Jurkat, Clone E6-1 (cell line): Measurements from ENCODE around the gene OR2B3. TPM values are rescaled to one million over a fixed set of nuclear protein-coding genes. Genes with fewer than 3 reads are reported as not detected.
A peak's percentile ranks its signal among the peaks of the same experiment; 100 is the strongest.
"Not testable (repeated sequence)": the region's sequence is repeated elsewhere in the genome, so short reads cannot be mapped to it uniquely, and the experiment has no call there.

ENCODE experiments used
- DNase-seq: peaks from one replicate; pipeline ENCODE4 v3.0.0-alpha.2; 2011; ENCODE audit warnings: low read depth, low spot score
- H3K4me3 ChIP-seq: 2 replicates; pipeline ENCODE4 v1.5.1; 2011; ENCODE audit warnings: mild to moderate bottlenecking, low read length, control low read depth, moderate library complexity
- polyA plus RNA-seq: library from polyadenylated mRNA; unstranded; fragments of >200 nt; gene quantifications from one replicate; pipeline ENCODE4 v1.2.1, GENCODE V29; 2012; ENCODE audit warnings: missing spikeins; ENCODE audit not compliant: insufficient read length, insufficient read depth

The OR2B3 gene, protein sequence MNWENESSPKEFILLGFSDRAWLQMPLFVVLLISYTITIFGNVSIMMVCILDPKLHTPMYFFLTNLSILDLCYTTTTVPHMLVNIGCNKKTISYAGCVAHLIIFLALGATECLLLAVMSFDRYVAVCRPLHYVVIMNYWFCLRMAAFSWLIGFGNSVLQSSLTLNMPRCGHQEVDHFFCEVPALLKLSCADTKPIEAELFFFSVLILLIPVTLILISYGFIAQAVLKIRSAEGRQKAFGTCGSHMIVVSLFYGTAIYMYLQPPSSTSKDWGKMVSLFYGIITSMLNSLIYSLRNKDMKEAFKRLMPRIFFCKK
- not detected for polyA plus RNA-seq

DNA sequence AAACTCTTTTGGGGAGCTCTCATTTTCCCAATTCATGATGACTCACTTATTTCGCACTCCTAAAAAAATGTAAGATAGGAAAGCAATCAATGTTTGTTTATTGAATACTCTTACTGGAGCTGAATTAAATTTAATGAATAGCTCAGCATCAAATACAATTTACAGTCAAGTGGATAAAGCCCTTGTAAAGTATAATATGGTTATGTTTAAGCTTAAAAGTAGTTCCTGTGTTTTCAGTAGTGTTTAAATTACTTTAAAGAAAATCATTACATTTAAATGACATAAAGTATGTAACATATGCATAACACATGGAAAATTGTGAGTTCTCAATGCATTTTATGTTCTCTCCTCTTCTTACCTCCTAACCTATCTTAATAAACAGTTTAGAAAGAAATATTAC, at the start of gene OR2B3:
TSS of gene OR2B3 (minus strand) at position 101 of the 400 bp plus-strand sequence. CDS start at position 36, 65 bp downstream.
- no peak for DNase-seq
- H3K4me3 ChIP-seq, result no peak within 1 kb of the TSS

DNA sequence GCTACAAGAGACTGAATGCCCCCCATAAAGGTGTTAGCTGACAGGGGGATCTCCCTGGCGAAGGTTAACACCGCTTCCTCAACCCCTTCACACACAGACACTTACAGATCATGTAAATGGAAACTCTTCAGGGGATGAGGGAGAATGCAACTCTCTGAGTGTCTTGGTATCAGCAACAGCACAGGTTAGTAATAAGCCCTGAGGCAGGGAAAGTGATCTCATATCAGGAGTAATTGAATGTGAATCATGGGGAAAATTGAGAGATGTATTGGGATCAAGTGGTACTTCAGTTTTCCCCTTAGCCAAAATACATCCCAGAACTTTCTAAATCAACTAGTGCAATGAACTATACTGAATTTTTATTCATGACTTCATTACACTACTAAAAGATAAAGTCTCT, 44.6 kb upstream of the OR2B3 start:
- DNase-seq, result no peak
- no peak overlapping the region for H3K4me3 ChIP-seq

DNA sequence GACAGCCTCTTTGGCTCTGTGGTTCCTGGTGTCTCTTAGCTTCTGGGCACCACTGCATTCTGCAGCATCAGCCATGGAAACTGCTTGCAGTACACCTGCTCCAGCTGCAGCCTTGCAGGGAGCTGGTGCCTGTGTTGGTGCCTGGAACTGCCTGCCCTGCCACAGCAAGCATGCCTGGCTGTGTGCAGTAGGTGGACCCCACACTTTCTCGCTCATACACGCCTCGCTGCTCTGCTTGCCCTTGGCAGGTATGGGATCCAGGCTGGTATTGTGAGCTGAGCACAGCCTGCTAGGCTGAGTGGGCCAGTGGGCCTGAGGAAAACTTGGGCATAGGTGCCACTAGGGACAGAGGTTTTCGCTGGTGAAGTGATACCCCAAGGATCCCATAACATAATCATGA, 43.5 kb upstream of the OR2B3 start:
- no peak for DNase-seq
- H3K4me3 ChIP-seq, result no peak overlapping the region

DNA sequence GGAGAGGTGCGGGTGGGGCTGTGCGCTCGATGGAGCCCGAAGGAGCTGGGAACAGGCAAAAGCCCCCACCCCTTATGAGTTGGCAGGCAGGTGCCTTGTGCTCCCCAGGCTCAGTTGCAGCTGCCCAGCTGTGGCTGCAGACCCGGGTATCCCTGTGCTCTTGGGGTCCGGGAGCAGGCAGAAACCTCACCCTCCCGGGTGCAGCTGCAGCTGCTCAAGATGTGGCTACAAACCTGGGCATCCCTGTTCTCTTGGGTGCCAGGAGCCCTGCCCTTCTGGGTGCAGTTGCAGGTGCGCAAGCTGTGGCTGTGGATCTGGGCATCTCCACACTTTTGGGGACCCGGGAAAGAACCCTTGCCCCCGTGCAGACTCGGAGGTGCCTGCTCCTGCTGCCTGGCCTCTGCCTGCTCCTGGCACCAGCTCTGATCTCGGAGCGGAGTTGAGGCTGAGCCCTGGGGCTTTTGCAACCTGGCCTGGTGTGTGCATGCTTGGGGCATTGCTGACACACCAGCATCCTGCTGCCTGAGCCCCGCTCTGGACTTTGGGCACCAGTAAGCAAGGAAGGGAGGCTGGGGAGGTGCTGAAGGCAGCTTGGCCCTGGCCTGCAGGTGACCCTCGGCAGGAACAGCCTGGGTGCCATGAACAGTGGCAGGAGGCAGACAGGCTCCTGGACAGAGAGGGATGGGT, 42.4 kb upstream of the OR2B3 start:
- no peak overlapping the region for H3K4me3 ChIP-seq
- DNase-seq, result no peak

DNA sequence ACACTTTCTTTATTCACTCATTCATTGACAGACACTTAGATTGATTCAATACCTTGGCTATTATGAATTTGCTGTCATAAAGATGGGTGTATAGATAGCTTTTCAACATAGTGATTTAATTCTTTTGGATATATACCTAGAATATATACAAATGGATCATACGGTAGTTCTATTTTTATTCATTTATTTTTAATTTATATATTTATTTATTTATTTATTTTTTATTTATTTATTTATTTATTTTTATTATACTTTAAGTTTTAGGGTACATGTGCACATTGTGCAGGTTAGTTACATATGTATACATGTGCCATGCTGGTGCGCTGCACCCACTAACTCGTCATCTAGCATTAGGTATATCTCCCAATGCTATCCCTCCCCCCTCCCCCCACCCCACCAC, 27.9 kb upstream of the OR2B3 start:
- not testable (repeated sequence) for H3K4me3 ChIP-seq, DNase-seq

DNA sequence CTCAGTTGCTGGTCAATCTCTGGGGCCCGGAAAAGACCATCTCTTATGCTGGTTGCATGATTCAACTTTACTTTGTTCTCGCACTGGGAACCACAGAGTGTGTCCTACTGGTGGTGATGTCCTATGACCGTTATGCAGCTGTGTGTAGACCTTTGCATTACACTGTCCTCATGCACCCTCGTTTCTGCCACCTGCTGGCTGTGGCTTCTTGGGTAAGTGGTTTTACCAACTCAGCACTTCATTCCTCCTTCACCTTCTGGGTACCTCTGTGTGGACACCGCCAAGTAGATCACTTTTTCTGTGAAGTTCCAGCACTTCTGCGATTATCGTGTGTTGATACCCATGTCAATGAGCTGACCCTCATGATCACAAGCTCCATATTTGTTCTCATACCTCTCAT, 25.0 kb upstream of the OR2B3 start:
- no peak overlapping the region for H3K4me3 ChIP-seq
- no peak for DNase-seq

DNA sequence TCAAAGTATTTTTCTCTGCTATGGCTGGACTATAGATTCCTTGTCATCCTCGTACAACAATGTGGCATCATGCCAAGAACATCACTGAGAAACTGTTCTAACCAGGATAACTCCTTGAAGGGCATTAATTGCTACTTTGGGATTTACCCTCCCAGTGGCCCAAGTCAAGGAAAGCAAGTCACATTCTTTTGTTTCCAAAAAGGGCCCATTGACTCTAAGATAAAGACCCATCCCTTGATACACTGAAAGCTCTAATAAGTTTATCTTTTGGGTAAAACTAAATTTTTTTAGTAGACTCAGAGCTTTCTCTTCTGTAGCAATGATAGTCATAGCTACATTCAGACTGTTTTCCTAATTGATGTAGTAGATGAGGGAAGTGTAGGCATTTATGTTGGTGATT, 20.6 kb upstream of the OR2B3 start, which contains the start of gene OR2J3:
TSS of gene OR2J3 (plus strand) at position 301 of the 400 bp plus-strand sequence. CDS start 3,833 bp downstream, outside the sequence.
- no peak within 1 kb of the TSS for H3K4me3 ChIP-seq
- DNase-seq, result no peak

DNA sequence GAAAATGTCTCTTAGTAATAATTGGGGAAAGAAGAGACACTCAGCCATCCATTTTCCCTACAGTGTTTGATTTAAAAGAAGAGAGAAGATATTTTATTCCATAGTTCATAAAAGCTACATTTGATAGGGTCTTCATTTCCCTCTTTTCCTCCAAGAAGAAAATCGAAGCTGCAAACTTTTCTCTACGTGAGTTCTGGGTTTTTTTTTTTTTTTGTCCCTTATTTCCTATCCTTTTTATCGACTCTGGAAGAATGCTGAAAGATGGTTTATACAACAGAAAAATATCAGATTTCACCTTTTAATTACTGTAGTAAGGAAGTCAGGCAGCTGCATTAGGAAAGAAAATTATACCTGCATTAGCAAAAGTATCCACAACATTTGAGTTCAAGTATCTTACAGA, 12.1 kb upstream of the OR2B3 start, which contains the start of gene OR2J1:
TSS of gene OR2J1 (plus strand) at position 301 of the 400 bp plus-strand sequence. CDS start 1,453 bp downstream, outside the sequence.
- no peak for DNase-seq
- no peak within 1 kb of the TSS for H3K4me3 ChIP-seq

DNA sequence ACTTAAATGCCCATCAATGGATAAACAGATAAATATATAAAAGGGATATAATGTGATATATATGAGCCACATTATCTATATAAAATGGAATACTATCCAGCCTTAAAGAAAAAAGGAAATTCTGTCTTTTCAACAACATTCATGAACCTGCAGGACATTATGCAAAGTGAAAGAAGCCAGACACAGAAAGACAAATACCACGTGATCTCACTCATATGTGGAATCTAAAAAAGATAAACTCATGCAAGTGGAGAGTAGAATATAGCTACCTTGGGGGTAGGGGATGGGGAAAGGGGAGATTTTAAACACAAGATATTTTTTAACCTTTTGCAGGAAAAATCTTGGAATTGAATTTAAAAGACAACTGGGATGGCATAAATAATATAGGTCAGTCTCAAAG, 10.7 kb upstream of the OR2B3 start:
- no peak for DNase-seq
- H3K4me3 ChIP-seq, result no peak overlapping the region

DNA sequence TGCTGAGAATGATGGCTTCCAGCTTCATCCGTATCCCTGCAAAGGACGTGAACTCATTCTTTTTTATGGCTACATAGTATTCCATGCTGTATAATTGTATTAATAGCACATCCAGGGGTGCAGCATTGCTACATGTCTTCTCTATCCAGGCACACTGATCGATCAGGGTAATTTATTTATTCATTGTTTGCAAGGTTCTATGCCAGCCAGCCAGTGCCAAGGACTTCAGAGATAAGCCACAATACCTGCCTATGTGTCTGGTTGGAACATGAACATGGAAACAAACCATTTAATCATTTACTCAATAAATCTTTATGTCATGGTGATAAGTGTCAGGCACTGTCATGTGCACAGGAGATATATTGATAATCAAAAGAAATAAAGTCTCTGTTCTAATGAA, 5.8 kb upstream of the OR2B3 start:
- no peak overlapping the region for H3K4me3 ChIP-seq
- no peak for DNase-seq

DNA sequence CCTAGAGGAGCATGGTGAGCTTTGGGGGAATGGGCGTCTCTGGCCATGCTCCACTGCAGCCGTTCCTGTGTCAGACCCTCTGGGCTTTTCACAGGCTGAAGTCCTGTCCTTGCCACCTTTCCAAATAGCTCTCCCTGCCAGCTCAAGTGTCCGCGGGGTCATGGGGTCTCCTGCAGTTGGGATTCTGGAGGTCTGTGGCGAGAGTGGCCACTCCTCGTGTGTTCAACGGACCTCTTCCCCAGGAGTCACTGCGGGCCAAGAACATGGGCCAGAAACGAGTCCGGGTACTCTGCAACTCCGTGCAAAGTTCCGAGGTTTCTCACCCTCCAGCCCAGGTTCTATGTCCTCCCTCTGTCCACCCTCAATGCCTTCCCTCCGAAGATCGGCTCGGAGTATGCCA, 4.7 kb downstream of the OR2B3 start:
- no peak for DNase-seq
- H3K4me3 ChIP-seq, result no peak overlapping the region

DNA sequence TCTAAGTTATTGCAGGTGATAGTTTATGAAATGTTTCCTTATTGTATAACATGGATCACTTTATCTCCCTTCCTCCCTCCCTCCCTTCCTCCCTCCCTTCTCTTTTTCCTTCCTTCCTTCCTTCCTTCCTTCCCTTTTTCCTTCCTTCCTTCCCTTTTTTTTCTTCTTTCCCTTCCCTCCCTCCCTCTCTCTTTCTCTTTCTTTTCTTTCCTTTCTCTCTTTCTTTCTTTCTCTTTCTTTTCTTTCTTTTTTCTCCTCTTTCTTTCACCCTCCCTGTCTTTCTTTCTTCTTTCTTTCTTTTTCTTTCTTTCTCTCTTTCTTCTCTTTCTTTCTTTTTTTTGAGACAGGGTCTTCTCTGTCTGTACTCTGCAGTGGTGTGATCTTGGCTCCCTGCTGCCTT, 5.8 kb downstream of the OR2B3 start:
- no peak for DNase-seq
- no peak overlapping the region for H3K4me3 ChIP-seq

DNA sequence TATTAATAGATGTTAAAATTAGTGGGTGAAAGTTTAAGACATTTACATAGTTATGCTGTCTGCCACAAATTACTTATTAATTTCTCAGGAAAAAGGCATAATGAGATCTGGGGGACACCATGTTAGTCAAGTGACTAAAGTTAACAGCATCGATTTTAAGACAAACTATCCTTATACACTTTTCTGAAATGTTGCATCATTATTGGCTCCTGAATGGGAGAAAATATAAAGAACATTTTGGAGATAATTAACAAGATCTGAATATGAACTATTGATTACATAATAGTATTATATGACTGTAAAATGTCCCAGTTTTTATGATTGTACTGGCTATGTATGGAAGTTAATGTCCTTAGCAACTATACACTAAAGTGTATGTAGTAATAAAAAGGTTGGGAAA, 7.9 kb downstream of the OR2B3 start:
- H3K4me3 ChIP-seq, result no peak overlapping the region
- no peak for DNase-seq

DNA sequence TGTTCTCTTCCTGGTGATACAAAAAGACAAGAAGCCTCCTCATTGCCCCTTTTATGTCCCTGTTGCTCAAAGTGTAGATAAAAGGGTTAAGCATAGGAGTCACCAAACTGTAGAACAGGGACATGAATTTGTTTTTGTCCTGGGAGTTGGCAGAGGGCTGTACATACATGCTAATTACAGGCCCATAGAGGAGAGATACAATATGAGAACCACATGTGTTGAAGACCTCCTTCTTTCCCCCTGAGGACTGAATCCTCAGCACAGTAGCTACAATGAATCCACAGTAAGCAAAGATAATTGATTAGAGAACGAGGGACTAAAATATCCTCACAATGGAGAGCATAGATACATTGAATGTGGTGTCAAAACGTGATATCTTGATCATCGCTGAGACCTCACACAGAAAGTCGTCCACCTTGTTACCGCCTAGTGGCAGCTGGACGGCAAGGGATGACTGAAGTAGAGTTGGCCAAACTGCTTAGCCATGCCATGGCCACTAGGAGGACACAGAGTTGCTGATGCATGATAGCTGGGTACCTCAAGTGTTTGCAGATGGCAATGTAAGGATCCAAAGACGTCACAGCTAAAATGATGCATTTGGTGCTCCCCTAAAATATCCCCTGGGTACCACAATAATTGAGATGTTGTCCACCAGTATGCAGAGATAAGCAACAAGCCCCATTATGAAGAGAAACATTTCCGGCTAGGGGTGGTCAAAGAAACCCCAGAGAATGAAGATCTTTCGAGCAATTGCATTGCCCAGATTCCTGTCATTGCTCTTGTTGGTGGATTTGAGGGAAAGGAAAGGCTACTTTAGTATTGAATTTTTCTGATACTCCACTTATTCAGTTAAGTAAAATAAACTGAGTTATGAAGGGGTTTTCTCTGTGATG, 15.0 kb downstream of the OR2B3 start:
- no peak overlapping the region for H3K4me3 ChIP-seq
- DNase-seq, result peak; percentile 6

DNA sequence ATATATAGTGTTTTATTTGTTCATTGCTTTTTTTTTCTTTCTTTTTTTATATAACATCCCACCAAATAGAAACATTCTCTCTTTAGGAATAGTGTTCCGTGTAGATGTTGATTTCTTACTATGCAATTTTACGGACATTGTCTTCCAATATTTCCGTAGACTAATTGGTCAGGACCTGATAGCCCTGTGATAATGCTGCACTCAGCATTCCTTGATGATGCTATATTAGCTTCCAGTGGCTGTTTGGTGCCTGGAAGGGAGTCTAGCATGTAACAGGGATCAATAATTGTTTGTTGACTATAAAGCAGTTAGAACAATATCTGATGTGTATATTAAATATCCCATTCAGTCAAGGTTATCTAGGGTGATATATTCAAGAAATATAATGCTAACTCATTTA, 35.4 kb downstream of the OR2B3 start:
- no peak overlapping the region for H3K4me3 ChIP-seq
- no peak for DNase-seq

DNA sequence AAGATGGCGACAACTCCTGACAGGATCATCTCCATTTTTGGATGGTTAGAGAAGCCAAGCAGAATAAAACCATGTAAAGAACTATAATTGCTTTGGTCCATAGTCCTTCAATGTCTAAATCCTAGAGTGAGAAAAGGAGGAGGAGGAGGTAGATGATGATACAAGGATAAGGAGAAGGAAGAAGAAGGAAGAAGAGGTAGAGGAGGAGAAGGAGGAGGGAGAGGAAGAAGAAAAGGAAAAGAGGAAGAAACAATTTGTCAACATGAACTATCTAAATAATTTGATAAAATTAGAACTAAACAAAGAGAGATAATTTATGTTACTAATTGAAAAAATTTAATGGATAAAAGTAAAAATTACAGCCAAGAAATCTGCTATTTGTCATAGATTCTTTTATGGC, 42.0 kb downstream of the OR2B3 start, which contains the start of gene OR2W1:
TSS of gene OR2W1 (minus strand) at position 101 of the 400 bp plus-strand sequence. CDS start at position 101, 0 bp downstream.
- no peak within 1 kb of the TSS for H3K4me3 ChIP-seq
- no peak for DNase-seq
